Adipose tissue (tissue), 3 donors: ENCODE measurements around the gene MT2A. TPM values are rescaled to one million over a fixed set of nuclear protein-coding genes. Genes with fewer than 3 reads are reported as not detected.

Source experiments
- H3K27ac ChIP-seq: one replicate; pipeline ENCODE4 v1.5.1; 2013; ENCODE audit warnings: low read depth, low read length
- WGBS, 3 donors: extraction: QIAGEN DNeasy Blood & Tissue Kit; methylation state at CpG; one replicate each; pipeline ENCODE4 v1.1.7; 2013; 5-methylcytosine and 5-hydroxymethylcytosine counted together
- polyA plus RNA-seq, 3 donors: library from polyadenylated mRNA; stranded (reverse); fragments of 200-250 nt; gene quantifications; one replicate each; pipeline ENCODE4 v1.2.3, GENCODE V29; 2013
- donor health status: healthy with polysubstance abuse.
- donor health status: Bipolar disorder and iron deficiency.
- donor health status: healthy.

Gene MT2A
- polyA plus RNA-seq, 3 donors: 558 to 7,150 (median 3,647) TPM

DNA sequence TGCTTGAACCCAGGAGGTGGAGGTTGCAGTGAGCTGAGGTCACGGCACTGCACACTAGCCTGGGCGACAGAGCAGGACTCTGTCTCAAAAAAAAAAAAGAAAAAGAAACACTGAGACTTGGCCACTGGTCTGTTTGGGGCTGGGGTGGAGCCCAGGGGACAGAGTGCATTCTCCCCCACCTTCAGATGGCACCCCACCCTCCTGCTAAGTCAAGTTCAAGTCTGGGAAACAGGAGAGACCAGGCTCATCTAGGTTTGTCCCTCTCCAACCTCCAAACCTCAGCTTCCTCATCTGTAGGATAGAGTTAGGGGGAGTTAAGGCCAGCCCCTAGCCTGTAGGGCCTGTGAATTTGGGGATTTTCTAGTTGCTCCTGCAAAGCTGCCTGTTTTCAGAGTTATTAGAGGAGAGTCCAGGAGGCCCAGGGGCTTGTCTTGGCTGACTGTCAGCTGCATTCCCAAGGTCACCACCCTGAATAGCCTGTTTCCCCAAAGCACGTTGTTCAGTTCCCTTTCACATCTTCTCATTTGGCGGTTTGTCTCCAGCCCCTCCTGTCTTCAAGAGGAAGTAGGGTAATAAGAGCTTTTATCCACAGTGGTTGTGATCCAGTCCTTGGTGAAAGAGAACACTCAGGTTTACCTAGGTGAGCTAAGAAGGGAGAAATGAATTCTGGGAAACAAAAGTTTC, 16.9 kb upstream of the MT2A start:
- 51 to 54% (median 51%) methylated on average over 4 of the region's 4 CpGs for WGBS, 3 donors
- no peak overlapping the region for H3K27ac ChIP-seq

DNA sequence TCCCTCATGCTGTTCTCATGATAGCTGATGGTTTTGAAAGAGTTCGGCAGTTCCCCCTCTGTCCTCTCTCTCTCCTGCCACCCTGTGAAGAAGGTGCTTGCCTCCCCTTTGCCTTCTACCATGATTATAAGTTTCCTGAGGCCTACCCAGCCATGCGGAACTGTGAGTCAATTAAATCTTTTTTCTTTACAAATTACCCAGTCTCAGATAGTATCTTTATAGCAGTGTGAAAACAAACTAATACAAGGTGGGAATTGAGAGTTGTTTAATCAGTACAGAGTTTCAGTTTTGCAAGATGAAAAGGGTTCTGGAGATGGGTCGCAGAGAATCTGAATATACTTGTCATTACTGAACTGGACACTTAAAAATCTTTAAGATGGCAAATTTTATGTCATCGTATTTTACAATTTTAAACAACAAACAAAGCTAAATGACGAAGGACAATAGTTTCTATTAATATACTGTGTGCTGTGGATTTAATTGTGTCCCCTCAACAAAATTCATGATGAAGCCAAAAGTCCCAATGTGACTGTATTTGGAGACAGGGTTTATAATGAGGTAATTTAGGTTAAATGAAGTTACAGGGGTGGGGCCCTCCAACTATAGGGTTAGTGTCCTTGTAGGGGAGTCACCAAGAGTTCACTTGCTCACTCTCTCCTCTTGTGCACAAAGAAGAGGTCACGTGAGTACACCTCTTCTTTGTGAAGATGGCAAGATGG, 14.7 kb upstream of the MT2A start:
- WGBS, 3 donors: 93 to 96% (median 95%) methylated on average over 6 of the region's 6 CpGs
- no peak overlapping the region for H3K27ac ChIP-seq

DNA sequence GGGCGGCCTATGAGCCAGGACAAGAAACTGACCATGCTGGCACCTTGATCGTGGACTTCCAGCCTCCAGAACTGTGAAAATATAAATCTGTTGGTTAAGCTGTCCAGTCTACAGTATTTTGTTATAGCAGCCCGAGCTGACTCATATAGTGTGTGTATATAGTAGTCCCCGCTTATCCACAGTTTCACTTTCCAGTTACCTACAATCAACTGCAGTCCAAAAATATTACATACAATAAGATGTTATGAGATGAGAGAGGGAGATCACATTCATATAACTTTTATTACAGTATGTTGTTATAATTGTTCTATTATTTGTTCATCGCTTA, 14.1 kb upstream of the MT2A start:
- WGBS, 3 donors: 84 to 97% (median 95%) methylated on average over 5 of the region's 5 CpGs
- H3K27ac ChIP-seq: no peak overlapping the region

DNA sequence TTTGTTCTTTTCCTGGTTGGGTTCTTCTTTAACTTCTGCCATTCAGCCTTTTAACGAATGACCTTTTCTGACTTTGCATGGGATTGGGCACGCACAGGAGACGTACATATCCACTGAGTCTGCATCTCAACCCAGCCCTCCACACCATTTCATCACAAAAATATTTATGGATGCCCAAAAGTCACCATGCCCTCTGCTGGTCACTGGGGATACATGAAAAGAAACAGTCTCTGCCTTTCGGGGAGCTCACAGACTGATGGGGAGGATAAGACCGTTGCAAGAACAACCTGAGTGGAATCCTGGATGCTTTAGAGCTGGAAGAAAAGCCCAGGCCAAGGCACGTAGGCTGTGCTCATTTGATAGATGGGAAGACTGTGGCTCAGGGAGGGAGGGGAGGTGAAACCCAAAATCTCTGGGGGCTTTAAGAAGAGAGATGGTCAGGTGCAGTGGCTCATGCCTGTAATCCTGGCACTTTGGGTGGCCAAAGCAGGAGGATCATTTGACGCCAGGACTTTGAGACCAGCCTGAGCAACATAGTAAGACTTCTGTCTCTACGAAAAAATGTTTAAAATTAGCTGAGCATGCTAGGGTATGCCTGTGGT, 7.9 kb upstream of the MT2A start:
- WGBS, 3 donors: 29 to 34% (median 29%) methylated on average over 8 of the region's 8 CpGs
- no peak overlapping the region for H3K27ac ChIP-seq

DNA sequence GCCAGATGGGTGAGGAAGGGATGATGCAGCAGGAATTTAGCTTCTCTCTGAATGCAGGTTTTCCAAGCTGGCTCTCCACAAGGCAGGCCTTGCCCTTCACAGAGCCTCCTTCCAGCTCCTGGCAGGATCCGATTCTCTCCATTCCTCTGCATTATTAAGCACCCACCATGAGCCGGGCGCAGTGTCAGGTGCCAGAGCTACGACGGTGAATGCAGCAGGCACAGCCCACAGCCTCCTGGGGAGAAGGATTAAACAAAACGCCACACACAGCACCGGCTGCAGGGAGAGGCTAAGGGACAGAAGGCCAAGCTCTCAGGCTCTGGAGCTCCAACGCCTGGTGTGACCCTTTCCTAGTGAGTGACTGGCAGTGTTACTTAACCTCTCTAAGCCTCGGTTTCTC, 7.1 kb upstream of the MT2A start:
- 63 to 77% (median 74%) methylated on average over 9 of the region's 9 CpGs for WGBS, 3 donors
- H3K27ac ChIP-seq: no peak overlapping the region

DNA sequence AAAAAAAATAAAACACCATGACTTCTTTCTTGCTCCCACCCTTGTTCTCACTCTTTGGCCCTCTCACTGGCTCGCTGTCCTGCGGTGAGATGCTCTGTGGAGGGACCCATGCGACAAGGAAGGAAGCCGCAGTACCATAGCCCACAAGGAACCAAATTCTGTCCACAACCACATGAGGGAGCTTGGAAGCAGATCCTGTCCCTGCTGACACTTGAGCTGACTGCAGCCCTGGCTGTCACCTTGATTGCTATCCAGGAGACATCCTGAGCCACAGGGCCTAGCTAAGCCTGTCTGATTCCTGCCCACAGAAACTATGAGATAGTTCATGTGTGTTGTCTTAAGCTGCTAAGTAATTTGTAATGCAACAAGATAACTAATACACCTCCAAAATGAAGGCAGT, 4.8 kb upstream of the MT2A start:
- H3K27ac ChIP-seq: no peak overlapping the region
- WGBS, 3 donors: 37 to 47% (median 46%) methylated on average over 4 of the region's 4 CpGs

DNA sequence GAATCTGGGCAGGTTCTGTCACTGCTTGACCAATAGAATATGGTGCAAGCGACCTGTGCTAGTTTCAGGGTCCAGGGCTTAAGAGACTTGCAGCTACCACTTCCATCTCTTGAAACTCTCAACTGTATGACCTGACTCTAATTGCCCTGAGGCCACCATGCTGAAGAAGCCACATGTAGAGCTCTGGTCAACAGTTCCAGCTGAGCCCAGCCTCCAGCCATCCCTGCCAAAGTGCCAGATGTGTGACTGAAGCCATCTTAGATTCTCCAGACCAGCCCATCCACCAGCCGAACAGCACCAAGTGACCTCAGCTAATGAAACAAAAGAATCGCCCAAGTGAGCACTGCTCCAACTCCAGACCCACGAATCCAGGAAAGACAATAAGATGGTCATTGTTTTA, 3.4 kb upstream of the MT2A start:
- H3K27ac ChIP-seq: no peak overlapping the region
- WGBS, 3 donors: 91 to 93% (median 91%) methylated on average over 4 of the region's 4 CpGs

DNA sequence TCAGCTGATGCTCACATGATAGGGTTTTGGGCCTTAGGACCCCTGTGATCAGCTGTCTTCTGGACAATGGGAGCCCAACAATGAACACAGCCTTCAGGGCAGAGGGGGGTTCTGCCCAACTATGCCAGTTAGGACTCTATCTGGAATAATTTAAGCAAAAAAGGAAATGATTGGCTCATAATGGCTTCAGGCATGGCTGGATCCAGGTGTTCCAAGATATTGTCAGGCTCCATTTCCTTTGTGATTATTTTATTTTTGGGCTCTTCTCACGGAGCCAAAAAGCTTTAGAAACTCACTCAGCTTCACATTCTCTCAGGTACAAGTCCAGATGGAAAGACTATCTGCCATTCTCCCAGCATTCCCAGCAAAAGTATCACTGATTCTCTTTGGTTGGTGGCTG, 2.9 kb upstream of the MT2A start:
- no peak overlapping the region for H3K27ac ChIP-seq
- 67 to 92% (median 91%) methylated on average over 1 of the region's 1 CpG for WGBS, 3 donors

DNA sequence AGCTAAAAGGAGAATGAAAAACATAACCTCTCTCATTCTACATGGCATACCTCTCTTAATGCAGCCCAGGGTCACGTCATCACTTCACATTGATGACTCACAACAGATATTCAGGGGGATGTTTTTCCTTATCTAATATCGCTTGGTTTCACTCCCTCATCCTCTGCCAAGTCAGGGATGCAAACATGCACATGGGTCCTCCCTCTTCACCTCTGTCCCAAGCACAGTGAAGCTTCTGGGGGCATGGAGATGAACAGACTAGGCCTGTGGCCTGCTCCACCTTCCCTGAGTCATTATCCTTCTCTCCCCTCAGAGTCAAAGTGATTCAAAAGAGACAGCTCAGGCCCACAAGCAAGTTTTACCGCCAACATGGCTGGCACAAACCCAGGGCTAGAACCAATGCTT, 2.3 kb upstream of the MT2A start:
- no peak overlapping the region for H3K27ac ChIP-seq
- WGBS, 3 donors: 60 to 64% (median 64%) methylated on average over 3 of the region's 3 CpGs

DNA sequence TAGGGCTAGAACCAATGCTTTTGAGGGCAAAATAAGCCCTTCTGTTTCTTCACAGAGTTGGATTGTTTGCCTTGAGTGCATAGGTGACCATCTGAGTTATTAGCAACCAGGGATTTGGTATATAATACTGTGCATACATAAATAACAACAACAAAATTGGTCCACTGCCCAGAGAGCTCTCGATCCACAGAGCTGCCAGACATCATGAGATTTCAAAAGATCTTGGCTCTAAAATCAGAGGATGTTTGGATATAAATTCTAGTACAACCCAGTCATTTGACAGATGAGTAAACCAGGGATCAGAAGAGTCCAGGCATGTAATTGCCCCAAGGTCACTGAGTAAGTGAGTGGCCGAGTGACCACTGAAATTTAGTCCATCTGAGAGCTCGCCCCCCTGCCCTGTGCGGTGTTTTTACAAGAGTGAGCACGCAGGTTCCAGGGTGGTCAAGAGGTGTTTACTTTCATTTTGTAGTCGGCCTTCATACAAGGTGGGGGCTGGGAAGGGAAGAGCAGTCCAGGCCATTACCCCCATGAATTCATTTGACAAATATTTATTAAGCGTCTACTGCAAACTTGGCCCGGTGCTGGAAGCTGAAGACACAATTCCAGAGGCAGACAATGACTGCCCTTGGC, 1.8 kb upstream of the MT2A start:
- 37 to 41% (median 40%) methylated on average over 8 of the region's 8 CpGs for WGBS, 3 donors
- H3K27ac ChIP-seq: peak overlapping the region; percentile 84

DNA sequence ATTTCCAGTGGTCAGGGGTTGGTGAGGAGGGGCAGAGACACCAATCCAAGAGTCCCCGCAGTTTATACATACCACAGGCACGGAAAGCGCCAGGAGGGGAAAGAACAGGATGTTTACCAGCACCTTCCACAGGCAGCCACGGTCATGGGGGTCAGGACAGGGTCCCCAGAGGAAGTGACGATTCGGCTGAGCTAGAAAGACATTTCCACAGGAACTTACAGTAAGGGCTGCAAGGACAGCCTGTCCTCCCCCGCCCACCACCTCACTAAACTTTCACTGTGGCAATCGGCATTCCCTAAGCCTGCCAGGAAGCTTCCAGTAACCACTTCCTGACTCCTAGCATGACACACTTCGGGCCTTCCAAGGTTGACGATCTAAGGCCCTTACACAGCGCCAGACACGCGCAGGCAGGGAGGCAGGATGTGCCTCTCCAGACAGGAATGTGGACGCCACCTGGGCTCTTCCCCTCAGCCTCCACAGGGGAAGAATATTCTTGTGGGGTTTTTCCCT, 1.2 kb upstream of the MT2A start:
- peak overlapping the region; percentile 84 for H3K27ac ChIP-seq
- WGBS, 3 donors: 26 to 70% (median 30%) methylated on average over 14 of the region's 14 CpGs

DNA sequence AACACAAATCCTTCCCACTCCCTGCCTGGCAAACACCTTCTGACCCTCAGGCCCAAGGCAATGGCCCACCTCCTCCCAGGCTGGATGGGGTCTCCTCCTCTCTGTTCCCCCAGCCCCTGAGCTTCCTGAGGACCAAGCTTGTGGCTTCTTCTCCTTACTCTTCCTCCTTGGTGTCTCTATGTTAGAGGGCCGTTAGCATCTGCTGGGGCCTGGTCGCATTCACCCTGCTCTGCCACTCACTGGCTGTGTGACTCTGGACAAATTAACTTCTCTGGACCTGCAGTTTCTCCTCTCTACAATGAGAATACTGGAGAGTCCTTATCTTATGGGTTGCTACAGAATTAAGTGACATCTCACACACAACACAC, 725 bp upstream of the MT2A start:
- WGBS, 3 donors: 49 to 92% (median 56%) methylated on average over 2 of the region's 2 CpGs
- peak overlapping the region; percentile 96 for H3K27ac ChIP-seq

DNA sequence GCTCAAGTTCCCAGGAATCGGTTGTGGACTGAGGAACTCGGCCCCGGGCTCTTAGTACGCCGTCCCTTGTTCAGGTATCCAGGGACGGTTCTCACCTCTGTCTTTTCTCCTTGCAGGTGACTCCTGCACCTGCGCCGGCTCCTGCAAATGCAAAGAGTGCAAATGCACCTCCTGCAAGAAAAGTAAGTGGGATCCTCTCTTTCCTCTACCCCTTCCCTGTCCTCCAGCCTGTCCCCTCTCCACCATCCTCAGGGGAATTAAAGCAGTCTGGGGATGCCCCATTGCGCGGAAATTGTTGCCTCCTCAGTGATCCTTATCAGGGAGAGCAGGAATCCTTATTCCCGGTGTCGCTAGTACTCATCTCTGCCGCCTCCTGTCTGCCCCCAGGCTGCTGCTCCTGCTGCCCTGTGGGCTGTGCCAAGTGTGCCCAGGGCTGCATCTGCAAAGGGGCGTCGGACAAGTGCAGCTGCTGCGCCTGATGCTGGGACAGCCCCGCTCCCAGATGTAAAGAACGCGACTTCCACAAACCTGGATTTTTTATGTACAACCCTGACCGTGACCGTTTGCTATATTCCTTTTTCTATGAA, 585 bp downstream of the MT2A start:
- WGBS, 3 donors: 0 to 1% (median 1%) methylated on average over 21 of the region's 21 CpGs
- H3K27ac ChIP-seq: peak overlapping the region; percentile 81

DNA sequence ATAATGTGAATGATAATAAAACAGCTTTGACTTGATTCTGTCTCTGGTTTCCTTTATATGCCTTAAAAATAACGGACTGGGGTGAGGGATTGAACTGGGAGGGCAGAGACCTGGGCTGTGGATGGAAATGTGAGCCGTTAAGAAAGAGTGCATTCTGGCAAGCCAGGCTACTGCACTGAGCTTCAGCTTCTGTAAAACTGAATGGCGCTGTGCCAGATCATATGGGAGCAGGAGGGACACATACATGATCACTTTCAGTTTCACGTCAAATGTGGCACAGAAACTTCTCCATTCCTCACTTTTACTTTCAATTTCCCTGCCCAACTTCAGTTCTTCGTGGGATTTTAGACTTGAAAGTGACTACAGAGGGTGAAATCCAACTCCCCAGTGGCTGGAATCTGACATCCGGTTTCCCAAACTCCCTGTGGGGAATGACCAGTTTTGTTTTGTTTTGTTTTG, 1.1 kb downstream of the MT2A start:
- H3K27ac ChIP-seq: peak overlapping the region; percentile 36
- WGBS, 3 donors: 0 to 1% (median 0%) methylated on average over 6 of the region's 6 CpGs

DNA sequence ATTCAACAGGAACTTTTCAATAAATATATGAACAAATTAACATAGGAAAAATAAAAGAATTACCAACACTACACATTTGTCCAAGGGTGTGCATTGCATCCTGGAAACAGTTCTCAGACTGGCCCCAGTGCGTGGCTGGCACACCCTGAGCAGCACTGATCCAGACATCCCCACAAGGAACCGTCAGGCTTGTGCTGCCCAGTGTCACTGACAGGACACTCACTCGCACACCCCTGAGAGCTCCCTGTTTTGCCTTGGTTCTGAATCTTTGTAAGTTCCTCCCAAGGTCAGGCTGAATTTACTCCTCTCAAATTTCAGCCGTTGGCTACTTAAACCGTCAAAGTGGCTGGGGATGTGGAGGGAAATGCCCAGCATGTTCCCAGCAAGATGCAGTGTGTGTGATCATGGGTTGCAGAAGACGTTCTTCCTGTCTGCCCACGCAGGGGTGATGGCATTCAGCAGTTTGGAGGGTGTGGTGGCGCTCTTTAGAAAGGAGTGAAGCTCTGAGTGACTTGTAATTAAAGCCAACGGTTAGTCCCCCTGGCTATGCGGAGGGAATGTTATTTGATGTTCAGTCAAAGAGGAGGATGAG, 1.7 kb downstream of the MT2A start:
- peak overlapping the region; percentile 61 for H3K27ac ChIP-seq
- WGBS, 3 donors: 15 to 21% (median 19%) methylated on average over 10 of the region's 10 CpGs

DNA sequence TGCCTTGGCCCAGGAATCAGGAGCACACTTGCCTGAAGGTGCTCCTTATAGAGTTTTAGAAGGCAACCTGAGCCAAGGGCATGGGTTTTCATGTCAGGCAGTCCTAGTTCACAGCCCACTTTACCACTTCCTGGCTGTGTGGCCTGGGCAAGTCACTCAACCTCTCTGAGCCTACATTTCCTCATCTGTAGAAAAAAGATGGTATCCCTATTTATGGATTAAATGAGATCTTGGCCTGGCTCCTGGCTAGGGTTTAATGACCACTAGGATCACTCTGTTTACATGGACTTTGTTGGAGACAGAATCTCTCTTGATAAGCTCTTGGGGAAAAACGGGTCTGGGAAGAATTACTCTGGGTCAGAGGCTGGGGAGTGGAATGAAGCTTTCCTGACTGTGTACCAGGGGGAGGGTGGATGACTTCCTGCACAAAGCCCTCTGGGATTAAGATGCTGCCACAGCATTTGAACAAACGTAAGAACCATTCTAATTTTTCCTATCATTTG, 2.3 kb downstream of the MT2A start:
- 39 to 47% (median 41%) methylated on average over 2 of the region's 2 CpGs for WGBS, 3 donors
- H3K27ac ChIP-seq: peak overlapping the region; percentile 61

DNA sequence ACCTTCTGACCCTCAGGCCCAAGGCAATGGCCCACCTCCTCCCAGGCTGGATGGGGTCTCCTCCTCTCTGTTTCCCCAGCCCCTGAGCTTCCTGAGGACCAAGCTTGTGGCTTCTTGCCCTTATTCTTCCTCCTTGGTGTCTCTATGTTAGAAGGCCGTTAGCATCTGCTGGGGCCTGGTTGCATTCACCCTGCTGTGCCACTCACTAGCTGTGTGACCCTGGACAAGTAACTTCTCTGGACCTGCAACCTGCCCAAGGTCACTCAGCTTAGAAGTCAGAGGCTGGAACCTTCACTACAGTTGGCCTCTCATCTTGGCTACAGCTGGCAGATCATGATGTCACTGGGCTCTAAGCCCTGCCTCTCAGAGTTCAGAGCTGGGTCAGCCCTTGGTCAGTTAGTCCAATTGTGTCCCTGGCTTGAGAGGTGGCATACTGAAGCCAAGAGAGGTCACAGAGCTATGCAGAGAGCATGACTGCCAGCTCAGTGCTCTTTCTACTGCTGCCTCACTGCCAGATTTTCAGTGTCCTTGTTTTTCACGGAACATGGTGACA, 3.0 kb downstream of the MT2A start:
- WGBS, 3 donors: 31 to 58% (median 45%) methylated on average over 2 of the region's 2 CpGs
- H3K27ac ChIP-seq: peak overlapping the region; percentile 70

DNA sequence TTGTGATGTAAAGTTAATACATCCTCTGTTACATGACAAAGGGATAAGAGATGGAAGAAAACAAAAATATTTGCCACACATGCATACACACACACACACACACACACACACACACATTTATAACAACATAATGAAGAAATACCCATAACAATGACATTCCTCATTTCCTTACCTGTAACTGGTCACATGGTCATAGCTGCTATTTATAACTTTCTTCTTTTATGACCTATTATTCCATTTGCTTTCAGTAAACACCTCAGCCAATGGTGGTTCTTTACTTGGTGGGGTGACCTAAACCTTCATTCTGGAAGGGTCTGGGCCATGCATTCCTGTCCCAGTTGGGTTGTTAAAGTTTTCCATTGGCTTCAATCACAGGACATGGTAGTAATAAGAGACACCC, 5.3 kb downstream of the MT2A start:
- H3K27ac ChIP-seq: no peak overlapping the region
